ENCODE results near the gene SGCA. TPM values are rescaled to one million over a fixed set of nuclear protein-coding genes. Genes with fewer than 3 reads are reported as not detected.

SGCA gene
- total RNA-seq, 1 experiment from 2014 or later, result not detected

DNA sequence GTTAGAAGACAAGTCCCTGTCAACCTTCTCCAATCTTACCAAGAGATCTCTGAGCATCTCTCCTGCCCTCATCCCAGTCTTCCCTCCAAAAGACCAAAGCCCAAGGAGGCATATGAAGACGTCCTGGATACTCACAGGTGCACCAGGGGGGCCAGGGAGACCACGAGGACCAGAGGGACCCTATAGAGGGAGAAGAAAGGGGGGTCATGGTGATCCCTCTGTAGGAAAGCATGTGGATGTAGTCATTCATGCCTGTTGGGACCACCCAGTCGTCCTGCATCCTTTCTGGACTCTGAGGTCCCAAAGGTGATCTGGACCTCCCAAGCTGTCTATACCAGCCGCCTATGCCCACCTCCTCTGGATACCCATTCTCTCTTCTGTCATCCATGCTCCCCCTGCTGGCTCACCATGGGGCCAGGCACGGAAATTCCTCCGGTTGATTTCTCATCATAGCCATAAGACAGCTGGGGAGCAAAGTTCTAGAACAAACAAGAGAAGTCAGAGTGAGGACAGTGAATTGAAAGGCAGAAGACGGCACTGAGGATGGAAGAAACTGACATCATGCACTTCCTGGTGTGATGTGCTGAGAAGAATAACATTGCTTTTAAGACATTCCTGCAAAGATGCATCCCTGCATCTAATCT lies 32.3 kb downstream of the SGCA start:
- POLR2A ChIA-PET, result interaction anchor here (0.7 to 1.1 kb wide), 7 partner anchors 20 to 137 kb away, joined by 3 to 9 read pairs (median 3); partner anchors contain the start of gene SGCA
- H3K9me3 Mint-ChIP-seq (ENCODE audit: unreplicated experiment), result no peaks in the 10 kb centered on the region
- CTCF ChIA-PET, result interaction anchor here (0.6 to 3.5 kb wide), 19 partner anchors 10 to 262 kb away, joined by 3 to 122 read pairs (median 3); partner anchors contain the start of gene SGCA
- H3K4me3 Mint-ChIP-seq (ENCODE audit: unreplicated experiment), result peak overlapping the region; percentile 78
- BruUV-seq (replicated peaks), result no TSS peak
- intact Hi-C loops (cut with micrococcal nuclease), result loop anchor here (1.0 kb wide), 1 partner anchor 29 kb away; no protein-coding TSS in a partner anchor
- TF ChIP-seq, protein P1, sequence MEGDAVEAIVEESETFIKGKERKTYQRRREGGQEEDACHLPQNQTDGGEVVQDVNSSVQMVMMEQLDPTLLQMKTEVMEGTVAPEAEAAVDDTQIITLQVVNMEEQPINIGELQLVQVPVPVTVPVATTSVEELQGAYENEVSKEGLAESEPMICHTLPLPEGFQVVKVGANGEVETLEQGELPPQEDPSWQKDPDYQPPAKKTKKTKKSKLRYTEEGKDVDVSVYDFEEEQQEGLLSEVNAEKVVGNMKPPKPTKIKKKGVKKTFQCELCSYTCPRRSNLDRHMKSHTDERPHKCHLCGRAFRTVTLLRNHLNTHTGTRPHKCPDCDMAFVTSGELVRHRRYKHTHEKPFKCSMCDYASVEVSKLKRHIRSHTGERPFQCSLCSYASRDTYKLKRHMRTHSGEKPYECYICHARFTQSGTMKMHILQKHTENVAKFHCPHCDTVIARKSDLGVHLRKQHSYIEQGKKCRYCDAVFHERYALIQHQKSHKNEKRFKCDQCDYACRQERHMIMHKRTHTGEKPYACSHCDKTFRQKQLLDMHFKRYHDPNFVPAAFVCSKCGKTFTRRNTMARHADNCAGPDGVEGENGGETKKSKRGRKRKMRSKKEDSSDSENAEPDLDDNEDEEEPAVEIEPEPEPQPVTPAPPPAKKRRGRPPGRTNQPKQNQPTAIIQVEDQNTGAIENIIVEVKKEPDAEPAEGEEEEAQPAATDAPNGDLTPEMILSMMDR (IDR thresholded peaks at IDR 0.05; ENCODE audit: unreplicated experiment), result peak; percentile 82
- peaks cover 20% of the 10 kb centered on the region for H3K4me1 Mint-ChIP-seq (ENCODE audit: insufficient read depth, unreplicated experiment)
- DNase-seq (ENCODE audit: unreplicated experiment), result peak; percentile 82
- H3K27me3 Mint-ChIP-seq (ENCODE audit: insufficient read depth, unreplicated experiment), result no peaks in the 10 kb centered on the region
- H3K36me3 Mint-ChIP-seq (ENCODE audit: insufficient read depth, unreplicated experiment), result no peaks in the 10 kb centered on the region
- no peak overlapping the region for H3K27ac Mint-ChIP-seq (ENCODE audit: low read depth, unreplicated experiment)

DNA sequence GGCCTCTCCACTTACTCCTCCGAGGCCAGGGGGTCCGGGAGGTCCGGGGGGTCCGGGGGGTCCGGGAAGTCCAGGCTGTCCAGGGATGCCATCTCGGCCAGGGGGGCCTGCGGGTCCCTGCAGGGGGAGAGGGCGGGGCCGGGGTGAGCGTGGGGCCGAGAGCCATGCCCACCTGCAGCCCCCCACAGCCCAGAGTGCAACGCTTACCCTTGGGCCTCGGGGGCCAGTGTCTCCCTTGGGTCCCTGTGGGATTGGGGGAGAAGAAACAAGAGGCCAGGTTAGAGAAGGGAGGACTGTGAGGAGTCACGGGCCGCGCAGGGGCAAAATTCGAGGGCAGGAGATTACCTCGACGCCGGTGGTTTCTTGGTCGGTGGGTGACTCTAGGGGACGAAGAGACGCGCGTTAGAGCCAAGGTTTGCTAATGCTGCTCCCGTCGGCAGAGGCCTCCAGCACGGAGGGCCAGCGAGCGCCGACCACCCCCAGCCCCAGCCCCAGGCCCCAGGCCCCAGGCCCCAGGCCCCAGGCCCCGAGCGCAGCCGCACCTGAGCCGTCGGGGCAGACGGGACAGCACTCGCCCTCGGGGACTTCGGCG lies 33.5 kb downstream of the SGCA start:
- intact Hi-C loops (cut with micrococcal nuclease), result no loop called here
- TF ChIP-seq, protein P1 (IDR thresholded peaks at IDR 0.05; ENCODE audit: unreplicated experiment), result no peak
- peak overlapping the region; percentile 78 for H3K4me3 Mint-ChIP-seq (ENCODE audit: unreplicated experiment)
- ChIA-PET POLR2A (interaction anchor here (0.6 to 2.0 kb wide), 16 partner anchors 18 to 520 kb away, joined by 3 to 17 read pairs (median 4); partner anchors contain the start of genes LUC7L3 and TMEM92), CTCF (interaction anchor here (0.9 to 3.9 kb wide), 24 partner anchors 10 to 254 kb away, joined by 3 to 198 read pairs (median 6); partner anchors contain the start of gene TMEM92)
- DNase-seq (ENCODE audit: unreplicated experiment), result no peak
- H3K9me3 Mint-ChIP-seq (ENCODE audit: unreplicated experiment), result no peaks in the 10 kb centered on the region
- BruUV-seq (replicated peaks), result no TSS peak
- H3K27me3 Mint-ChIP-seq (ENCODE audit: insufficient read depth, unreplicated experiment), result no peaks in the 10 kb centered on the region
- H3K36me3 Mint-ChIP-seq (ENCODE audit: insufficient read depth, unreplicated experiment), result no peaks in the 10 kb centered on the region
- peak overlapping the region; percentile 64 for H3K27ac Mint-ChIP-seq (ENCODE audit: low read depth, unreplicated experiment)
- H3K4me1 Mint-ChIP-seq (ENCODE audit: insufficient read depth, unreplicated experiment), result peaks cover 20% of the 10 kb centered on the region

DNA sequence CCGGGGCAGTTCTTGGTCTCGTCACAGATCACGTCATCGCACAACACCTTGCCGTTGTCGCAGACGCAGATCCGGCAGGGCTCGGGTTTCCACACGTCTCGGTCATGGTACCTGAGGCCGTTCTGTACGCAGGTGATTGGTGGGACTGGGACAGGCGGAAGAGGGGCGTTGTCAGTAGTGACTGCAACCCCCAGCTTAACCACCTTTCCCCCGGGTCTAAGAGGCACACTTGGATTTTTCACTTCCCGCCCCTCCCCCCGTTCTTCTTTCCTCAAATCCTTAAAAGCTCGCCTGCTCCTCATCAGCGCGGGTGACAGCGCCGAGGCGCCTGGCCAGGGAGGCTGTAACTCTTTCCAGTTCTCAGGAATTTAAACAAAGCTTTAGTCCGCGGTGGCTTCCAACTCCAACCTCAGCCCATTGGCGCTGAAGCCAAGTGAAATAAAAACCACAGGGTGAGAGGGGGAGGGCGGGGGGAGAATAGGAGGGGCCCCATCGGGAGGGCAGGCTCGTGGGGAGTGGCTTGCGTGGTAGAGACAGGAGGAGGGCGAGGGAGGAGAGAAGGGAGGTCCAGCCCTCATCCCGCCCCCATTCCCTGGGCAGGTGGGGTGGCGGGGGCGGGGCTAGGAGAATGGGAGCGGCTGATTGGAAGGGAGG lies 34.1 kb downstream of the SGCA start:
- no TSS peak for BruUV-seq (replicated peaks)

More for the DNA sequence above, 34.1 kb downstream of the SGCA start:
- ChIA-PET POLR2A (interaction anchor here (0.6 to 2.0 kb wide), 22 partner anchors 19 to 519 kb away, joined by 3 to 17 read pairs (median 4); partner anchors contain the start of genes LRRC59, LUC7L3 and TMEM92), CTCF (interaction anchor here (0.6 to 3.9 kb wide), 40 partner anchors 9 to 279 kb away, joined by 3 to 198 read pairs (median 5); partner anchors contain the start of gene TMEM92)
- DNase-seq (ENCODE audit: unreplicated experiment), result peak; percentile 97
- peak overlapping the region; percentile 64 for H3K27ac Mint-ChIP-seq (ENCODE audit: low read depth, unreplicated experiment)
- H3K27me3 Mint-ChIP-seq (ENCODE audit: insufficient read depth, unreplicated experiment), result peaks cover 2% of the 10 kb centered on the region
- TF ChIP-seq, protein P1 (IDR thresholded peaks at IDR 0.05; ENCODE audit: unreplicated experiment), result no peak
- H3K36me3 Mint-ChIP-seq (ENCODE audit: insufficient read depth, unreplicated experiment), result no peaks in the 10 kb centered on the region
- H3K4me1 Mint-ChIP-seq (ENCODE audit: insufficient read depth, unreplicated experiment), result peaks cover 20% of the 10 kb centered on the region
- H3K9me3 Mint-ChIP-seq (ENCODE audit: unreplicated experiment), result no peaks in the 10 kb centered on the region
- peak overlapping the region; percentile 78 for H3K4me3 Mint-ChIP-seq (ENCODE audit: unreplicated experiment)
- intact Hi-C loops (cut with micrococcal nuclease), result loop anchor here (1.0 kb wide), 4 partner anchors 73 to 279 kb away; partner anchors contain the start of gene LRRC59
